MM.1S (cell line): ENCODE measurements around the gene CD19.

Experiments
- CTCF ChIP-seq: fragments of 300-600 bp; sonication (generic); IDR thresholded peaks from 2 replicates; pipeline ENCODE4 v1.5.1; 2016; ENCODE audit warnings: antibody characterized with exemption, low read length, mixed read lengths
- EZH2 ChIP-seq: fragments of 300-600 bp; sonication (generic); optimal IDR thresholded peaks from 2 replicates; pipeline ENCODE3; 2017; ENCODE audit warnings: low read depth, mild to moderate bottlenecking, antibody characterized with exemption, low read length, mixed read lengths
- EZH2phosphoT487 ChIP-seq: fragments of 300-600 bp; sonication (generic); IDR thresholded peaks from 2 replicates; pipeline ENCODE4 v1.6.1; 2018; ENCODE audit warnings: antibody characterized with exemption, low read length

GRCh38 chr16:28897826-28898225 lies 33.9 kb upstream of the CD19 start:
- TF ChIP-seq CTCF, result no peak
- TF ChIP-seq EZH2phosphoT487, result no peak
- no peak for TF ChIP-seq EZH2
